HUES64 (cell line): ENCODE measurements around the gene DNAJC5. TPM values are rescaled to one million over a fixed set of nuclear protein-coding genes. Genes with fewer than 3 reads are reported as not detected.
"Not testable (repeated sequence)": the region's sequence is repeated elsewhere in the genome, so short reads cannot be mapped to it uniquely, and the experiment has no call there.

Experiments
- H3K27ac ChIP-seq: 2 replicates; pipeline ENCODE4 v1.7.0; 2013; ENCODE audit warnings: low read depth, low read length, inconsistent platforms
- H3K27me3 ChIP-seq: 2 replicates; pipeline ENCODE4 v1.6.1; 2013; ENCODE audit warnings: mild to moderate bottlenecking, low read length; ENCODE audit not compliant: insufficient read depth
- H3K36me3 ChIP-seq: 2 replicates; pipeline ENCODE4 v1.6.1; 2013; ENCODE audit warnings: mild to moderate bottlenecking, low read length; ENCODE audit not compliant: insufficient read depth
- H3K4me1 ChIP-seq: 2 replicates; pipeline ENCODE4 v1.6.1; 2013; ENCODE audit warnings: mild to moderate bottlenecking, low read length, moderate library complexity; ENCODE audit not compliant: insufficient read depth
- H3K4me3 ChIP-seq: 2 replicates; pipeline ENCODE4 v1.5.1; 2013; ENCODE audit warnings: mild to moderate bottlenecking, low read length, moderate library complexity
- H3K9ac ChIP-seq: 2 replicates; pipeline ENCODE4 v1.6.1; 2013; ENCODE audit warnings: mild to moderate bottlenecking, low read depth, low read length
- H3K9me3 ChIP-seq: 2 replicates; pipeline ENCODE4 v1.6.1; 2013; ENCODE audit warnings: low read depth, low read length; ENCODE audit not compliant: insufficient read depth
- WGBS: fragments of 150-250, 120-280 bp; methylation state at CpG from one replicate; pipeline ENCODE4 v1.1.7; 2013; ENCODE audit warnings: missing lambda C conversion rate; 5-methylcytosine and 5-hydroxymethylcytosine counted together
- polyA plus RNA-seq, 2 experiments: library from polyadenylated mRNA; stranded (reverse); fragments of 50-300 nt; gene quantifications; one replicate each; pipeline ENCODE4 v1.2.3, GENCODE V29; 2013

DNAJC5 gene
- polyA plus RNA-seq (2013, experiment 1 of 2) = 19.1 TPM
- polyA plus RNA-seq (2013, experiment 2 of 2) = 19.7 TPM

GRCh38 chr20:63894358-63895201, at the start of gene DNAJC5:
TSS of gene DNAJC5 (plus strand) at chr20:63895126. CDS start at chr20:63928346, 33,220 bp downstream.
- Histone ChIP-seq H3K27me3 (no peaks in the 10 kb centered on the region), H3K4me1 (peaks cover 10% of the 10 kb centered on the region; the same call in 1 of the 2 replicates), H3K27ac (no peak within 1 kb of the TSS), H3K9me3 (no peaks in the 10 kb centered on the region), H3K4me3 (peak within 1 kb of the TSS; percentile 83), H3K9ac (peak within 1 kb of the TSS; percentile 72), H3K36me3 (peaks cover 19% of the 10 kb centered on the region)
- 2% methylated on average over 82 of the region's 82 CpGs for WGBS

- no peaks in the 10 kb centered on the region for H3K36me3 ChIP-seq
- peak overlapping the region; percentile 51 for H3K4me3 ChIP-seq
- H3K9ac ChIP-seq = peak overlapping the region; percentile 54
- H3K9me3 ChIP-seq = no peaks in the 10 kb centered on the region
- H3K27ac ChIP-seq = peak overlapping the region; percentile 86
- no peaks in the 10 kb centered on the region for H3K27me3 ChIP-seq
- H3K4me1 ChIP-seq = peaks cover 18% of the 10 kb centered on the region
- WGBS = 3% methylated on average over 21 of the region's 24 CpGs
Measured at GRCh38 chr20:63846128-63846771, 48.7 kb upstream of the DNAJC5 start.

GRCh38 chr20:63846888-63847236, 48.1 kb upstream of the DNAJC5 start:
- H3K9ac ChIP-seq = peak overlapping the region; percentile 27; the same call in 1 of the 2 replicates
- H3K9me3 ChIP-seq = no peaks in the 10 kb centered on the region
- WGBS = 60% methylated on average over 3 of the region's 3 CpGs
- H3K27me3 ChIP-seq = no peaks in the 10 kb centered on the region
- H3K27ac ChIP-seq = peak overlapping the region; percentile 89; the same call in 1 of the 2 replicates
- H3K4me3 ChIP-seq = peak overlapping the region; percentile 51; the same call in 1 of the 2 replicates
- no peaks in the 10 kb centered on the region for H3K36me3 ChIP-seq
- H3K4me1 ChIP-seq = peaks cover 18% of the 10 kb centered on the region

- H3K4me3 ChIP-seq = peak overlapping the region; percentile 5; the same call in 1 of the 2 replicates
- H3K9me3 ChIP-seq = no peaks in the 10 kb centered on the region
- 17% methylated on average over 12 of the region's 16 CpGs for WGBS
- H3K4me1 ChIP-seq = peaks cover 18% of the 10 kb centered on the region
- peak overlapping the region; percentile 89 for H3K27ac ChIP-seq
- H3K9ac ChIP-seq = peak overlapping the region; percentile 27; the same call in 1 of the 2 replicates
- no peaks in the 10 kb centered on the region for H3K27me3 ChIP-seq
- no peaks in the 10 kb centered on the region for H3K36me3 ChIP-seq
Measured at GRCh38 chr20:63847237-63848002, 47.5 kb upstream of the DNAJC5 start.

GRCh38 chr20:63848003-63848911, 46.7 kb upstream of the DNAJC5 start:
- 67% methylated on average over 28 of the region's 28 CpGs for WGBS
- Histone ChIP-seq H3K9ac (peak overlapping the region; percentile 51), H3K27me3 (no peaks in the 10 kb centered on the region), H3K36me3 (no peaks in the 10 kb centered on the region), H3K27ac (peak overlapping the region; percentile 89), H3K4me1 (peaks cover 18% of the 10 kb centered on the region), H3K4me3 (0 out of 2 replicates have a peak overlapping the region, but pooled peaks have one; percentile 5), H3K9me3 (no peaks in the 10 kb centered on the region)

- Histone ChIP-seq H3K4me3 (no peak overlapping the region), H3K27ac (no peak overlapping the region), H3K4me1 (peaks cover 36% of the 10 kb centered on the region)
Measured at GRCh38 chr20:63850689-63851547, 44.0 kb upstream of the DNAJC5 start.

GRCh38 chr20:63851548-63851943, 43.4 kb upstream of the DNAJC5 start:
- H3K4me1 ChIP-seq = peaks cover 40% of the 10 kb centered on the region
- not testable (repeated sequence) for H3K4me3 ChIP-seq, H3K27ac ChIP-seq, H3K27me3 ChIP-seq, H3K36me3 ChIP-seq, H3K9ac ChIP-seq, H3K9me3 ChIP-seq
- 94% methylated on average over 14 of the region's 14 CpGs for WGBS

More at GRCh38 chr20:63850689-63851547, 44.0 kb upstream of the DNAJC5 start:
- Histone ChIP-seq H3K9me3 (no peaks in the 10 kb centered on the region), H3K27me3 (no peaks in the 10 kb centered on the region), H3K9ac (no peak overlapping the region), H3K36me3 (no peaks in the 10 kb centered on the region)
- WGBS = 92% methylated on average over 27 of the region's 27 CpGs

GRCh38 chr20:63853733-63854068, 41.2 kb upstream of the DNAJC5 start:
- Histone ChIP-seq H3K27ac (peak overlapping the region; percentile 52; the same call in 1 of the 2 replicates), H3K4me1 (peaks cover 32% of the 10 kb centered on the region)
- not testable (repeated sequence) for H3K9ac ChIP-seq

GRCh38 chr20:63854069-63854765, 40.7 kb upstream of the DNAJC5 start:
- Histone ChIP-seq H3K36me3 (no peaks in the 10 kb centered on the region), H3K27ac (peak overlapping the region; percentile 52), H3K4me1 (peaks cover 37% of the 10 kb centered on the region), H3K27me3 (no peaks in the 10 kb centered on the region), H3K9me3 (no peaks in the 10 kb centered on the region), H3K4me3 (no peak overlapping the region), H3K9ac (no peak overlapping the region; the same call in 1 of the 2 replicates)
- 51% methylated on average over 17 of the region's 17 CpGs for WGBS

More at GRCh38 chr20:63853733-63854068, 41.2 kb upstream of the DNAJC5 start:
- not testable (repeated sequence) for H3K36me3 ChIP-seq, H3K4me3 ChIP-seq, H3K27me3 ChIP-seq, H3K9me3 ChIP-seq
- 91% methylated on average over 4 of the region's 4 CpGs for WGBS
